ENCODE results near the gene ABRACL. TPM values are rescaled to one million over a fixed set of nuclear protein-coding genes. Genes with fewer than 3 reads are reported as not detected.
"Not testable (repeated sequence)": the region's sequence is repeated elsewhere in the genome, so short reads cannot be mapped to it uniquely, and the experiment has no call there.

The ABRACL gene
- total RNA-seq, 1 donor from 2014 or later: 8.5 TPM

GRCh38 chr6:139047677-139048076 is 19.1 kb downstream of the ABRACL start:
- no peak for DNase-seq (ENCODE audit: low spot score)
- ATAC-seq: no peak
- intact Hi-C loops (cut with DNase I): no loop called here

GRCh38 chr6:139048912-139049311 is 20.4 kb downstream of the ABRACL start:
- DNase-seq (ENCODE audit: low spot score); ATAC-seq: not testable (repeated sequence)

GRCh38 chr6:139050131-139050769 is 21.7 kb downstream of the ABRACL start:
- ATAC-seq; intact Hi-C loops (cut with DNase I); DNase-seq (ENCODE audit: low spot score): not testable (repeated sequence)

More at GRCh38 chr6:139048912-139049311, 20.4 kb downstream of the ABRACL start:
- intact Hi-C loops (cut with DNase I): not testable (repeated sequence)

- intact Hi-C loops (cut with DNase I): no loop called here
- DNase-seq (ENCODE audit: low spot score) (no peak), ATAC-seq (no peak)
Observed at GRCh38 chr6:139050770-139051313, 22.3 kb downstream of the ABRACL start.

GRCh38 chr6:139051396-139052060 is 23.0 kb downstream of the ABRACL start:
- intact Hi-C loops (cut with DNase I): no loop called here
- no peak for DNase-seq (ENCODE audit: low spot score)
- ATAC-seq: no peak

GRCh38 chr6:139053382-139053781 is 24.8 kb downstream of the ABRACL start:
- intact Hi-C loops (cut with DNase I): no loop called here
- ATAC-seq (no peak), DNase-seq (ENCODE audit: low spot score) (no peak)

- ATAC-seq: no peak
- intact Hi-C loops (cut with DNase I): no loop called here
- DNase-seq (ENCODE audit: low spot score): no peak
Observed at GRCh38 chr6:139054001-139054400, 25.5 kb downstream of the ABRACL start.

GRCh38 chr6:139055709-139056108 is 27.2 kb downstream of the ABRACL start:
- intact Hi-C loops (cut with DNase I): no loop called here
- ATAC-seq (no peak), DNase-seq (ENCODE audit: low spot score) (no peak)

- no peak for DNase-seq (ENCODE audit: low spot score)
- intact Hi-C loops (cut with DNase I): no loop called here
- ATAC-seq: no peak
Observed at GRCh38 chr6:139058029-139058428, 29.5 kb downstream of the ABRACL start.

GRCh38 chr6:139060332-139060731 is 31.8 kb downstream of the ABRACL start:
- intact Hi-C loops (cut with DNase I): no loop called here
- no peak for ATAC-seq
- DNase-seq (ENCODE audit: low spot score): no peak

- ATAC-seq (no peak), DNase-seq (ENCODE audit: low spot score) (no peak)
- intact Hi-C loops (cut with DNase I): no loop called here
Observed at GRCh38 chr6:139062932-139063646, 34.5 kb downstream of the ABRACL start.

GRCh38 chr6:139064981-139065665 is 36.6 kb downstream of the ABRACL start:
- DNase-seq (ENCODE audit: low spot score) (no peak), ATAC-seq (no peak)
- intact Hi-C loops (cut with DNase I): no loop called here

GRCh38 chr6:139066080-139066479 is 37.5 kb downstream of the ABRACL start:
- intact Hi-C loops (cut with DNase I): no loop called here
- no peak for ATAC-seq

GRCh38 chr6:139068846-139069245 is 40.3 kb downstream of the ABRACL start:
- intact Hi-C loops (cut with DNase I): no loop called here
- DNase-seq (ENCODE audit: low spot score): no peak
- no peak for ATAC-seq

More at GRCh38 chr6:139066080-139066479, 37.5 kb downstream of the ABRACL start:
- DNase-seq (ENCODE audit: low spot score): no peak

- intact Hi-C loops (cut with DNase I): no loop called here
- DNase-seq (ENCODE audit: low spot score): no peak
- no peak for ATAC-seq
Observed at GRCh38 chr6:139073118-139073517, 44.6 kb downstream of the ABRACL start.

- DNase-seq (ENCODE audit: low spot score) (no peak), ATAC-seq (no peak)
- intact Hi-C loops (cut with DNase I): no loop called here
Observed at GRCh38 chr6:139079018-139079417, 50.5 kb downstream of the ABRACL start.

- ATAC-seq: no peak
- intact Hi-C loops (cut with DNase I): no loop called here
- DNase-seq (ENCODE audit: low spot score): no peak
Observed at GRCh38 chr6:139080255-139080920, 51.8 kb downstream of the ABRACL start.

- intact Hi-C loops (cut with DNase I): no loop called here
- ATAC-seq (no peak), DNase-seq (ENCODE audit: low spot score) (no peak)
Observed at GRCh38 chr6:139081471-139081870, 52.9 kb downstream of the ABRACL start.

GRCh38 chr6:139082370-139082769 is 53.8 kb downstream of the ABRACL start:
- ATAC-seq (no peak), DNase-seq (ENCODE audit: low spot score) (no peak)
- intact Hi-C loops (cut with DNase I): no loop called here
